C4-2B (cell line): Measurements from ENCODE around the gene MSX2.

Experiments used
- H3K27ac ChIP-seq: fragments of 450-650 bp; 2 replicates; pipeline ENCODE4 v1.5.1; 2017
- ZFX ChIP-seq: fragments of 450-650 bp; IDR thresholded peaks from 2 replicates; pipeline ENCODE4 v1.6.1; 2017
- TF ChIP-seq, protein P1 (sequence below): fragments of 450-650 bp; conservative IDR thresholded peaks from 2 replicates; pipeline ENCODE4 v1.5.1; 2017; ENCODE audit warnings: mild to moderate bottlenecking

The MSX2 gene

DNA sequence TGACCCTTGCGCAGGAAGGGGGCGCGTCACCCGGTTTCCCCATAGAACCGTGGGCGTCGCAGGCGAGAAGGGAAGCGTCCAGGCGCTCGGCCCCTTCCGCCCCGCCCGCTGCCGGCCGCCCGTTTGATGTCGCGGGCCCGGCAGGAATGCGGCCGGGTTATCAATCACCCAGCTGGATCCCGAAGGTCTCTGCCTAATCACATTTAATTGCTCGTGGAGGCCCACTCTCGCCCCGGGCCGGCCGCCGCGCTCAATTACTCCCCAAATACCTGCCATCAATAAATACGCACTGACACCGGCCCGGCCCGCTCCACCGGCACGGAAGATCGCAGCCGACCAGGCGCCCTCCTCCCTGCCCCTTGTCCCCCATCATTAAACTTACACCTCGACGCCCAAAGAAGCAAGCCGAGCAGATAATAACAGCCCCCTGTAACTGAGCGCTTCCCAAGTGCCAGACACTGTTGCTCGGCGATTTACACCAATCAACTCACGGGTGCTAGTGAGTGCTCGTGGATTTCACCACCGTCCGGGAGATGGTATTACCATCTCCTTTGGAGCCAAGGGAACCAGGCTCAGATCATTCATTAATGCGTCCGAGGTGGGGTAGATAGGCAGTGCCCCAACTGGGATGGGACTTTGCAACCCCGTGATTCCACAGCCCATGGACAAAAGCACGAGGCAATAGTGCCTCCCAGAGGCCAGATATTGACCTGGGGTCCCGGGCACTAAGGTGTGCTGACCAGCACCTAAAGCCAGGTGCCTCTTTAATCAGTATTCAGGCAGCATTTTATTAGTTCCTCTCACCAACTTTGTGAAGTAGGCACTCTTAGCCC is 11.3 kb downstream of the MSX2 start:
- TF ChIP-seq ZFX: no peak
- TF ChIP-seq, protein P1, sequence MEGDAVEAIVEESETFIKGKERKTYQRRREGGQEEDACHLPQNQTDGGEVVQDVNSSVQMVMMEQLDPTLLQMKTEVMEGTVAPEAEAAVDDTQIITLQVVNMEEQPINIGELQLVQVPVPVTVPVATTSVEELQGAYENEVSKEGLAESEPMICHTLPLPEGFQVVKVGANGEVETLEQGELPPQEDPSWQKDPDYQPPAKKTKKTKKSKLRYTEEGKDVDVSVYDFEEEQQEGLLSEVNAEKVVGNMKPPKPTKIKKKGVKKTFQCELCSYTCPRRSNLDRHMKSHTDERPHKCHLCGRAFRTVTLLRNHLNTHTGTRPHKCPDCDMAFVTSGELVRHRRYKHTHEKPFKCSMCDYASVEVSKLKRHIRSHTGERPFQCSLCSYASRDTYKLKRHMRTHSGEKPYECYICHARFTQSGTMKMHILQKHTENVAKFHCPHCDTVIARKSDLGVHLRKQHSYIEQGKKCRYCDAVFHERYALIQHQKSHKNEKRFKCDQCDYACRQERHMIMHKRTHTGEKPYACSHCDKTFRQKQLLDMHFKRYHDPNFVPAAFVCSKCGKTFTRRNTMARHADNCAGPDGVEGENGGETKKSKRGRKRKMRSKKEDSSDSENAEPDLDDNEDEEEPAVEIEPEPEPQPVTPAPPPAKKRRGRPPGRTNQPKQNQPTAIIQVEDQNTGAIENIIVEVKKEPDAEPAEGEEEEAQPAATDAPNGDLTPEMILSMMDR: peak; percentile 72
- no peak overlapping the region for H3K27ac ChIP-seq

DNA sequence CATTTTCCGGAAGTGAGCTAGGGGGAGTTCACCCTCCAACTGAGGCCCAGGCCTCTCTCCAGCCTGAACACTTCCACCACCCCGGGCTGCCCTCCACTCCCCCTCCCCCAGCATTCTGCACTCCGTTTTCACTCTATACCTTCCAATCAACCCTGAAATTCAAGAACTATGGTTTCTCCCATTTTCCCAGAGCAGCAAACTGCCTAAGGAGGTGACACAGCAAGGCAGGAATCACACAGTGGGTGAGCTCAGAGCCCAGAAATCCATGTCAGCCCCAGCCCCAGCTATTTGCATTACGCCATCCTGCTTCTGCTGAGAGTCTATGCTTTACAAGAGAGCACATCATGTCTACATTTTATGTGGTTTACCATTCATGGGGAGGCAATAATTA is 11.9 kb downstream of the MSX2 start:
- no peak for TF ChIP-seq ZFX
- TF ChIP-seq, protein P1: peak; percentile 45
- no peak overlapping the region for H3K27ac ChIP-seq

DNA sequence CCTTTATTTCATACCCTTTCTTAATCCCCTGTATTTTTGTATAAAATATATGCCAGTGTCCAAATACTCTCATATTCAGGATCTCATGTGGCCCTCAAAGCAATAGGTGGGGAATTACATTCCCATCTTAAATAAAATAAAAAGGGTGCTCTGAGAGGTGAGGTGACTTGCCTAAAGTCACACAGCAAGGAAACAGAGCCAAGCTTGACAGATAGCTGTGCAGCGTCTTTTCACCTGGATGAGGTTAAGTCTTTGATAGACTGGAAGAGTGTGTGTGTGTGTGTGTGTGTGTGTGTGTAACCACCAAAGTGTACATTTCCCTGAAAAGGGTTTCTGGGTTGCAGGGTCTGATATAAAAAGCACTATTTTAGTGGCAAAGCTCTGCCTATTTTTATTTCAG is 12.4 kb downstream of the MSX2 start:
- H3K27ac ChIP-seq: no peak overlapping the region; the same call in 1 of the 2 replicates
- no peak for TF ChIP-seq ZFX
- TF ChIP-seq, protein P1: no peak

DNA sequence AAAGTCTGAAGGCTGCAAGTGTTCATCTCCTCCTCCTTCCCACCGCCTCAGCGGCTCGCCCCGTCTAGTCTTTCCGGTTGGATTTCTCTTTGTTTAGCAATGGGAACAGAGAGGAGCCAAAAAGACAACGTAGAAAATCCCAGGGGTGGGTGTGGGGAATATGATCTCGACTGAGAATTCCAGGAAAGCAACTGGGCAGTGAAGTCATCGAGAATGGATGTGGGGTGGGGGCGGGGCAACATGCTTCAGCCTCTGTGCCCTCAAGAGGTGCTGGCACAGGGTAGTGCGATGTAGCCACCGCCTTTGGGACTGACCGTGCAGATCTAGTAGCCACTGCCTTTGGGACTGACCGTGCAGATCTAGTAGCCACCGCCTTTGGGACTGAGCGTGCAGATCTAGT is 12.9 kb downstream of the MSX2 start:
- TF ChIP-seq ZFX: no peak
- TF ChIP-seq, protein P1: no peak
- no peak overlapping the region; the same call in 1 of the 2 replicates for H3K27ac ChIP-seq

DNA sequence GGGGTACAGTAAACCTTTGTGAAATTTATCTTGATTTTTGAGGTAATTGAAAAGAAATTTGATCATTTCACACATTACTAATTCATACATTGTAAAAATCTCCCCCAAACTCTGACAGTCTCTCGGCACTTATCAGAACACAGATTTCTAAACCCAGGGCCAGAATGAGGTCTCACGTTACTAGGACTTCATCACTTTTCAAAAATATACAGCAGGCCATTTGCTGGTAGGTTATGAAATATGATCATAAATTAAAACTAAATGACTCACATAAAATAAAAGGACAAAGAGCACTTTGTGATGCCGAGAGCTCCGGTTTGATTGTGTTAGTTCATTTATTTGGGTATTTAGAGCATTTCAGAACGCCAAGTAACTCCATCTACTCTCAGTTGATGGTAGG is 17.0 kb downstream of the MSX2 start:
- TF ChIP-seq ZFX: no peak
- H3K27ac ChIP-seq: no peak overlapping the region

DNA sequence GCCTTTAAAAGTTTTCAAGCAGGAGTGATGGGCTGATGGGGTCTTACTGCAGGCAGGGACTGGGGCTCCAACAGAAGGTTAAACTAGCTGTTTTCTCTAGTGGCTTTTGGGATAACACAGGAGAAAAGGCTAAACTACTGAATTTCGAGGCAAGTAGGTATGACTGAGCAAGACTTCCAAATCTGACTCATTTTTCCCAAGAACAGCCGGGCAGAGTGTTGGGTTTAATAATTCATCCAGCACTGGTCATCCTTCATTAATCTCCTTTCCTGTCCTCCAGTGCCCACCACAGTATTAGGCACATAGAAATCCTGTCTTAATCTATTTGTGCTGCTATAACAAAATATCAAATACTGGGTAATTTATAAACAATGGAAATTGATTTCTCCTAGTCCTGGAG is 20.5 kb downstream of the MSX2 start:
- no peak overlapping the region for H3K27ac ChIP-seq
- TF ChIP-seq ZFX: no peak
- TF ChIP-seq, protein P1: no peak

DNA sequence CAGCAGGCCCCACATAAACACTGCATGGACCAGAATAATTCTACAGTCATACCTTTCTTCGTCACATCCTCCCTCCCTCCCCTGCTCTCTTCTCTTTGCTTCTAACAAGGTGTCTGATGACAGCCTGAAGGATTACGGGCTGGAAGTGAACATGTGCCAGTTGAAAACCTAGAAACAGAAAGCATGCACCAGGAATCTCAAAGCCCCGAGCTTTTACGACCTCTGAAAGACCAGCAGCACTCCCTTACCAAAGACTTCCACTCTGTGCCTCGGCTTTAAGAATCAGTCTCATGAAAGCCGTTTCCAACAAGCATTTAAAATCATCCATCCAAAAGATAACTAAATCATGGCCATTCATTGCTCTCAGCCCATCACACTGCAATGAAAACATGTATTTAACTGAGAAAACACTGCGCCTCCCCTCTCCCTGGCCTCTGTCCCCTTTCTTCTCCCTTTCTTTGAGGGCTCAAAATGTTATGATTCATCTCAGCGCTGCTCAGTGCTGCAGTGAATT is 21.3 kb downstream of the MSX2 start:
- H3K27ac ChIP-seq: no peak overlapping the region
- TF ChIP-seq, protein P1: no peak
- TF ChIP-seq ZFX: no peak
